Measurements from ENCODE around the gene ABCD4. TPM values are rescaled to one million over a fixed set of nuclear protein-coding genes. Genes with fewer than 3 reads are reported as not detected.

The ABCD4 gene
- total and polyA plus RNA-seq, 9 donors, result 33.5 to 54.4 (median 45.8) TPM

DNA sequence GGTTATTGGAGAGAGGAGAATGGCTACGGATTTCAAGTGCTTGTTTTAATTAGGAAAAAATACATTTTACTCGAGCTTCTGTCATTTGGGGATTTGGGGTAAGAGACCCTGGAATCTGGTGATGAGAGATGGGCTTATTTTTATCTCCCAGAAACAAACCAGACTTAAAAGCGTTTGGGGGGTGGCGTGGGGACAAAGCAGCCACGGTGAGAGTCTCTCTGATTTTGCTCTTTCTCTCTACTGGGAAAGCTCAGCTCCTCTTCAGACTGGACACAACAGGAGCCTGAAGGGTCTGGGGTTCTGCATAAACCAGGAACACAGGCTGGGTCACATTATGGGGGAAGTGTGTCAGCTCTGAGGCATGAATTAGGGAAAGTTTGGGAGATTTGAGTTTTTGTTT is 59.7 kb downstream of the ABCD4 start:
- TF ChIP-seq POLR2A (IDR thresholded peaks at IDR 0.05) (no peak), EP300 (IDR thresholded peaks at IDR 0.05) (no peak)
- TF ChIP-seq, protein P1, sequence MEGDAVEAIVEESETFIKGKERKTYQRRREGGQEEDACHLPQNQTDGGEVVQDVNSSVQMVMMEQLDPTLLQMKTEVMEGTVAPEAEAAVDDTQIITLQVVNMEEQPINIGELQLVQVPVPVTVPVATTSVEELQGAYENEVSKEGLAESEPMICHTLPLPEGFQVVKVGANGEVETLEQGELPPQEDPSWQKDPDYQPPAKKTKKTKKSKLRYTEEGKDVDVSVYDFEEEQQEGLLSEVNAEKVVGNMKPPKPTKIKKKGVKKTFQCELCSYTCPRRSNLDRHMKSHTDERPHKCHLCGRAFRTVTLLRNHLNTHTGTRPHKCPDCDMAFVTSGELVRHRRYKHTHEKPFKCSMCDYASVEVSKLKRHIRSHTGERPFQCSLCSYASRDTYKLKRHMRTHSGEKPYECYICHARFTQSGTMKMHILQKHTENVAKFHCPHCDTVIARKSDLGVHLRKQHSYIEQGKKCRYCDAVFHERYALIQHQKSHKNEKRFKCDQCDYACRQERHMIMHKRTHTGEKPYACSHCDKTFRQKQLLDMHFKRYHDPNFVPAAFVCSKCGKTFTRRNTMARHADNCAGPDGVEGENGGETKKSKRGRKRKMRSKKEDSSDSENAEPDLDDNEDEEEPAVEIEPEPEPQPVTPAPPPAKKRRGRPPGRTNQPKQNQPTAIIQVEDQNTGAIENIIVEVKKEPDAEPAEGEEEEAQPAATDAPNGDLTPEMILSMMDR (IDR thresholded peaks at IDR 0.05), result no peak
- WGBS, 3 donors, result 16 to 45% (median 18%) methylated on average over 5 of the region's 5 CpGs
- intact Hi-C loops (cut with DNase I), result loop anchor here in 2 of 4 donors (10.0 kb wide), 1 partner anchor 128 kb away; no protein-coding TSS in a partner anchor
- peaks cover 9% of the 10 kb centered on the region for H3K4me1 ChIP-seq (ENCODE audit: insufficient read depth)
- no peak for DNase-seq
- no peaks in the 10 kb centered on the region for H3K9me3 ChIP-seq
- no peaks in the 10 kb centered on the region for H3K36me3 ChIP-seq
- no peak overlapping the region for H3K4me3 ChIP-seq
- H3K27me3 ChIP-seq, result peaks cover 6% of the 10 kb centered on the region
- H3K27ac ChIP-seq, result no peak overlapping the region

DNA sequence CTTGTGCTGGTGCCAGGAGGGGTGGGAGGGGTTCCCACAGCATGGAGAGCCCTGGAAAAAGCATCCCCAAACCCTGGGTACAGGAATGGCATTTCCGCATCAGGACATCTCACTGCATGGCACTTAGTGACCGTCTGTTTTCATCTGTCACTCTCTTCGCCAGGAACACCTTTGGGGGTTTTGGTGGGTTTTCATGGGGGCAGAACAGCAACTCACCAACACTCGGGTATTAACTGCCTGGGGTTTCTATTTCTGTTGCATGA is 60.0 kb downstream of the ABCD4 start:
- no peaks in the 10 kb centered on the region for H3K36me3 ChIP-seq
- 33 to 38% (median 37%) methylated on average over 4 of the region's 4 CpGs for WGBS, 3 donors
- no peak overlapping the region for H3K4me3 ChIP-seq
- no peak for TF ChIP-seq POLR2A (IDR thresholded peaks at IDR 0.05)
- peaks cover 9% of the 10 kb centered on the region for H3K4me1 ChIP-seq (ENCODE audit: insufficient read depth)
- H3K27me3 ChIP-seq, result peaks cover 6% of the 10 kb centered on the region
- H3K27ac ChIP-seq, result no peak overlapping the region
- no peak for DNase-seq
- intact Hi-C loops (cut with DNase I), result loop anchor here in 2 of 4 donors (10.0 kb wide), 1 partner anchor 128 kb away; no protein-coding TSS in a partner anchor
- no peaks in the 10 kb centered on the region for H3K9me3 ChIP-seq

DNA sequence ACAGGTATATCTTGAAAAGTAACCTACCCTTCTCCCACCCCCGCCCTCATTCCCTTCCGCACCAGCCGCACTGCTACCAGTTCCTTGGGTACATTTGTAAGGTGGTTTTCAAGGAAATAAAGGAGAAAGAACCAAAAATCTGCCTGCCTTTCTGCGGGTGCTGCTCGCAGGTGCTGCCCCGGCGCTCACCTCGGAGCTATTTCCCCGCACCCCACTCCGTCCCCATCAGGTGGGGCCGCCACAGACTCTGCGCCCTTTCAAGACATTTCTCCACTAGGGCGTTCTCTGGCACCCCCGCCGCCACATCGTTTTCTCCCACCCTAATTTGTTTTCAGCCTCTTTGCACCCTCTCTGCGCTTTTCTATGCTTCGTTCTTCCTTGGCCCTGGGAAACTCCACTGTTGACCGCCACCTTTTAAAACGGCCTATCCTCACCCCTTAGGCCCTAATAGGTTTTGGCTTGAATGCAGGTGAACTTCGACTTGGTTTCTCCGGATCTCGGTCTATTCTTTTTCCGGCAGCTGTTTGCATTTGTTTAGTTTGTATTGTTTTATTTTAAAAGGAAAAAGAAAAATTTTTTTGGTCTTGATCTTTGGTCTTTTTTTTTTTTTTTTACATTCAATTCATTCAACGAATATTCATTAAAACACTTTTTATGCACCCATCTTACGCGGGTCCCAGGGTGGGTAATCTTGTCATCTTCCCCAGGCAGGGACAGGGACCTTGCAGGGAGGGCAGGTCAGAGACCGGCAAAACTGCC is 60.5 kb downstream of the ABCD4 start:
- Histone ChIP-seq H3K27me3 (peaks cover 6% of the 10 kb centered on the region), H3K4me3 (no peak overlapping the region), H3K36me3 (no peaks in the 10 kb centered on the region), H3K27ac (no peak overlapping the region), H3K9me3 (no peaks in the 10 kb centered on the region), H3K4me1 (ENCODE audit: insufficient read depth) (peaks cover 9% of the 10 kb centered on the region)
- no peak for DNase-seq
- TF ChIP-seq POLR2A (IDR thresholded peaks at IDR 0.05) (no peak), EP300 (IDR thresholded peaks at IDR 0.05) (no peak)
- TF ChIP-seq, protein P1 (IDR thresholded peaks at IDR 0.05), result no peak
- intact Hi-C loops (cut with DNase I), result loop anchor here in 2 of 4 donors (10.0 kb wide), 1 partner anchor 127 kb away; no protein-coding TSS in a partner anchor
- 16 to 17% (median 16%) methylated on average over 28 of the region's 28 CpGs for WGBS, 3 donors

DNA sequence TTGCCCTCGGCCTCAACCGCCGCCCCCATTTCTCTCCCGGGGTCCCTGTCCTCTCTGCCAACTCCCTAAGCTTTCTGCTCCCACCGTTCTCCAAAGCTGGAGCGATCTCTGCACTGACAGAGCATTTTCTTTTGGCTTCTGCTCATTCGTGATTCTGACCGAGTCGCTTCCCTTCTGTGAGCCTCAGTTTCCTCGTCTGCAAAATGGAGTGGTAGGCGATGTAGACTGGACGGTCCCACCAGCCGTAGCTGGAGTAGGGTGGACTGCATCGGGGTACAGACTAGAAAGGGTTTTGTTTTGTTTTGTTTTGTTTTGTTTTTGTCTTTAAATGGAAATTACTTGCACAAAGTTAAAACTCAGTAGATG is 61.1 kb downstream of the ABCD4 start:
- Histone ChIP-seq H3K27ac (no peak overlapping the region), H3K36me3 (no peaks in the 10 kb centered on the region), H3K4me1 (ENCODE audit: insufficient read depth) (peaks cover 9% of the 10 kb centered on the region), H3K9me3 (no peaks in the 10 kb centered on the region), H3K27me3 (peaks cover 6% of the 10 kb centered on the region), H3K4me3 (no peak overlapping the region)
- DNase-seq, result no peak
- 6 to 14% (median 8%) methylated on average over 14 of the region's 14 CpGs for WGBS, 3 donors
- TF ChIP-seq, protein P1 (IDR thresholded peaks at IDR 0.05), result no peak
- TF ChIP-seq POLR2A (IDR thresholded peaks at IDR 0.05), result no peak
- no peak for TF ChIP-seq EP300 (IDR thresholded peaks at IDR 0.05)
- intact Hi-C loops (cut with DNase I), result loop anchor here in 2 of 4 donors (10.0 kb wide), 1 partner anchor 127 kb away; no protein-coding TSS in a partner anchor
